ENCODE measurements around the gene FBXW4. TPM values are rescaled to one million over a fixed set of nuclear protein-coding genes. Genes with fewer than 3 reads are reported as not detected.

FBXW4 gene
- total and polyA plus RNA-seq, 2 experiments from 2014 or later, result 15.5 to 32.7 TPM

DNA sequence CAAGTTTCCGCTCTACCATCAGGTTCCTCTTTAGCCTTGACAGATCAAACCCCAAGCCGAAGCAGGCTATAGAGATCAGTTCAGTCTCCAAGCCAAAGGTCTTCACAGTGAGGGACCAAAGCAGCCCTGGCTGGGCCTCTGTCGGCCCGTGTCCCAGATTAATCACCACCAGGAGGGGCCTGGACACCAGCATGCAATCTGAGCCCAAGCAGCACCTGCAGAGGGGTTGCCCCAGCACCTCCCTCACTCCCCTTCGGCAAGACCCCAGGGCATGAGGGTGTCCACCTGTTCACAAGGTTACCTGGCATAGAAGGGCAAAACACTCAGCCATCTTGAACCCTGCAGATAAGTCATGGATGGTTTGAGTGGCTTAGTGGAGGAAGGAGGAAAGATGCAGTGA is 36.0 kb downstream of the FBXW4 start:
- Histone ChIP-seq H3K27ac (no peak overlapping the region), H3K79me2 (no peaks in the 10 kb centered on the region), H3K4me2 (no peak overlapping the region), H3K4me1 (ENCODE audit: insufficient read depth) (no peaks in the 10 kb centered on the region), H3K4me3 (no peak overlapping the region), H3K36me3 (replicated peaks; ENCODE audit: insufficient read depth, low read depth) (no peaks in the 10 kb centered on the region), H2AFZ (no peak overlapping the region), H3K9me3 (ENCODE audit: low read depth) (no peaks in the 10 kb centered on the region), H3K9me2 (replicated peaks; ENCODE audit: insufficient read depth) (no peaks in the 10 kb centered on the region), H3K27me3 (no peaks in the 10 kb centered on the region), H4K20me1 (ENCODE audit: insufficient read depth, poor library complexity, severe bottlenecking) (no peaks in the 10 kb centered on the region)
- no peak for DNase-seq (ENCODE audit: low spot score)
- 84% methylated on average over 5 of the region's 5 CpGs for WGBS (ENCODE audit: low lambda C conversion rate, missing lambda C conversion rate)
- no peak for TF ChIP-seq EZH2 (IDR thresholded peaks at IDR 0.05; ENCODE audit: borderline replicate concordance)
- TF ChIP-seq EZH2phosphoT487 (IDR thresholded peaks at IDR 0.05; ENCODE audit: low read depth, severe bottlenecking, unreplicated experiment), result no peak
- TF ChIP-seq, protein P1, sequence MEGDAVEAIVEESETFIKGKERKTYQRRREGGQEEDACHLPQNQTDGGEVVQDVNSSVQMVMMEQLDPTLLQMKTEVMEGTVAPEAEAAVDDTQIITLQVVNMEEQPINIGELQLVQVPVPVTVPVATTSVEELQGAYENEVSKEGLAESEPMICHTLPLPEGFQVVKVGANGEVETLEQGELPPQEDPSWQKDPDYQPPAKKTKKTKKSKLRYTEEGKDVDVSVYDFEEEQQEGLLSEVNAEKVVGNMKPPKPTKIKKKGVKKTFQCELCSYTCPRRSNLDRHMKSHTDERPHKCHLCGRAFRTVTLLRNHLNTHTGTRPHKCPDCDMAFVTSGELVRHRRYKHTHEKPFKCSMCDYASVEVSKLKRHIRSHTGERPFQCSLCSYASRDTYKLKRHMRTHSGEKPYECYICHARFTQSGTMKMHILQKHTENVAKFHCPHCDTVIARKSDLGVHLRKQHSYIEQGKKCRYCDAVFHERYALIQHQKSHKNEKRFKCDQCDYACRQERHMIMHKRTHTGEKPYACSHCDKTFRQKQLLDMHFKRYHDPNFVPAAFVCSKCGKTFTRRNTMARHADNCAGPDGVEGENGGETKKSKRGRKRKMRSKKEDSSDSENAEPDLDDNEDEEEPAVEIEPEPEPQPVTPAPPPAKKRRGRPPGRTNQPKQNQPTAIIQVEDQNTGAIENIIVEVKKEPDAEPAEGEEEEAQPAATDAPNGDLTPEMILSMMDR (IDR thresholded peaks at IDR 0.05; ENCODE audit: poor library complexity), result no peak

DNA sequence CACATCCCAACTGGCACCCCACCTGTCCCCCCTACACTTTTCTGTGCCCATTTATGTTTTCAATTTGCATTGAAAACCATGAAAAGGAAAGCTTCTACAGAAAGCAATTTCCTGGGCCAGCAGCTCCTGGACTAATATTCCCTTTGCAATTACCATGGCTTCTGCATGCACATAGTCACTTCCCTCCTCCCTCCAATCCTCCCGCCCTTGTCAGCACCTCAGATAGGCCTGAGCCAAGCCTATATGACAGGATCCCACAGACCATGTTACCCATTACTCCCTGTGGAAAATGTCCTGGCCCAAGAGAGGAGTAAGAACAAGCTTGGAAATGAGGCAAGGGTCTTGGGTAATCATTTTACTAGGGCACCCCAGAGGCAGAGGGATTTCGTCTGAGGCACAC is 38.1 kb downstream of the FBXW4 start:
- no peaks in the 10 kb centered on the region for H3K4me1 ChIP-seq (ENCODE audit: insufficient read depth)
- DNase-seq (ENCODE audit: low spot score), result no peak
- no peaks in the 10 kb centered on the region for H3K36me3 ChIP-seq (replicated peaks; ENCODE audit: insufficient read depth, low read depth)
- H4K20me1 ChIP-seq (ENCODE audit: insufficient read depth, poor library complexity, severe bottlenecking), result no peaks in the 10 kb centered on the region
- H3K4me2 ChIP-seq, result no peak overlapping the region
- WGBS (ENCODE audit: low lambda C conversion rate, missing lambda C conversion rate), result 95% methylated on average over 2 of the region's 2 CpGs
- no peak overlapping the region for H2AFZ ChIP-seq
- no peaks in the 10 kb centered on the region for H3K79me2 ChIP-seq
- H3K9me3 ChIP-seq (ENCODE audit: low read depth), result no peaks in the 10 kb centered on the region
- TF ChIP-seq EZH2 (IDR thresholded peaks at IDR 0.05; ENCODE audit: borderline replicate concordance) (no peak), EZH2phosphoT487 (IDR thresholded peaks at IDR 0.05; ENCODE audit: low read depth, severe bottlenecking, unreplicated experiment) (no peak)
- TF ChIP-seq, protein P1 (IDR thresholded peaks at IDR 0.05; ENCODE audit: poor library complexity), result no peak
- H3K4me3 ChIP-seq, result no peak overlapping the region
- no peak overlapping the region for H3K27ac ChIP-seq
- no peaks in the 10 kb centered on the region for H3K27me3 ChIP-seq
- H3K9me2 ChIP-seq (replicated peaks; ENCODE audit: insufficient read depth), result no peaks in the 10 kb centered on the region

DNA sequence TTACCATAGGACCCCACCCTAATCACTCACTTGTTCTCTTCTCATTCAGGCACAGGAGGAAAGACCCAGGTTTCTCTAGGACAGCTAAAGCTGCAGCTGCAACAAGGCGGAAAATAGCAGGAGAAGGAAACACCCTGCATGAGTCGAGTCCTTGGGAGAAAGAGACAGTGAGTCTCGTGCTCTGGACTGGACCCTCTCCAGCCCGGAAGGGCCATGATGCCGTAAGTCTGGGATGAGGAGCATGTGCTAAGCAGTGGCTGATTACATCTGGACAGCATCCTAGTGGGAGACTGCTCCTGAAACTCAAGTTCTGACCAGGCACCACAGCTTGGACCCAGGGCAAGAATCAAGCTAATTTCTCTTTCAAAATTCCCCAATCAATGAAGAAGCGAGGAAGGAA is 39.4 kb downstream of the FBXW4 start:
- Histone ChIP-seq H3K36me3 (replicated peaks; ENCODE audit: insufficient read depth, low read depth) (no peaks in the 10 kb centered on the region), H2AFZ (no peak overlapping the region), H3K9me3 (ENCODE audit: low read depth) (no peaks in the 10 kb centered on the region), H3K27me3 (no peaks in the 10 kb centered on the region), H3K79me2 (no peaks in the 10 kb centered on the region), H3K4me3 (no peak overlapping the region), H3K27ac (no peak overlapping the region), H4K20me1 (ENCODE audit: insufficient read depth, poor library complexity, severe bottlenecking) (no peaks in the 10 kb centered on the region), H3K9me2 (replicated peaks; ENCODE audit: insufficient read depth) (no peaks in the 10 kb centered on the region), H3K4me2 (no peak overlapping the region), H3K4me1 (ENCODE audit: insufficient read depth) (no peaks in the 10 kb centered on the region)
- no peak for TF ChIP-seq EZH2 (IDR thresholded peaks at IDR 0.05; ENCODE audit: borderline replicate concordance)
- DNase-seq (ENCODE audit: low spot score), result no peak
- WGBS (ENCODE audit: low lambda C conversion rate, missing lambda C conversion rate), result 90% methylated on average over 6 of the region's 6 CpGs

DNA sequence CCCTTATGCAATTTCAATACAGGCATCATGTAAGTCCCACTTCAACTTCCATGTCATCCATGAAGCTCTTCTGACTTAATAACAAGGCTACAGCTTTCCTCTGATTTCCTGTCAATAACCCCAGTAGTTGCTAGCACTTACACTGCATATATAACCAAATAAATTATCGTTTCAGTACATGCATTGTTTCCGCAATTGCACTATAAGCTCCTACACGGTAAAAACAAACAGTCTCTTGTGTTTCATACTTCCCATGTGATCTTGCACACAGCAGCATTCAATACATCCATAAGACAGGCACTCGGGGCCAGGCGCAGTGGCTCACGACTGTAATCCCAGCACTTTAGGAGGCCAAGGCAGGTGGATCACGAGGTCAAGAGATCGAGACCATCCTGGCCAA is 41.4 kb downstream of the FBXW4 start:
- Histone ChIP-seq H3K9me3 (ENCODE audit: low read depth) (no peaks in the 10 kb centered on the region), H3K9me2 (replicated peaks; ENCODE audit: insufficient read depth) (no peaks in the 10 kb centered on the region), H4K20me1 (ENCODE audit: insufficient read depth, poor library complexity, severe bottlenecking) (no peaks in the 10 kb centered on the region), H2AFZ (no peak overlapping the region), H3K4me3 (no peak overlapping the region), H3K27ac (no peak overlapping the region), H3K27me3 (no peaks in the 10 kb centered on the region), H3K36me3 (replicated peaks; ENCODE audit: insufficient read depth, low read depth) (no peaks in the 10 kb centered on the region), H3K79me2 (no peaks in the 10 kb centered on the region), H3K4me2 (no peak overlapping the region), H3K4me1 (ENCODE audit: insufficient read depth) (no peaks in the 10 kb centered on the region)
- no peak for TF ChIP-seq EZH2phosphoT487 (IDR thresholded peaks at IDR 0.05; ENCODE audit: low read depth, severe bottlenecking, unreplicated experiment)
- WGBS (ENCODE audit: low lambda C conversion rate, missing lambda C conversion rate), result 94% methylated on average over 8 of the region's 8 CpGs
- no peak for DNase-seq (ENCODE audit: low spot score)

All from hepatocyte (in vitro differentiated cells).